IMR-90 (cell line): ENCODE results near the gene FNDC1. TPM values are rescaled to one million over a fixed set of nuclear protein-coding genes. Genes with fewer than 3 reads are reported as not detected.

Source experiments
- ATAC-seq: fragments of 200-7000 bp; cut with Tn5 transposase; 2 replicates; pipeline ENCODE4 v1.9.1; 2020; ENCODE audit warnings: low read depth, mild to moderate bottlenecking, moderate library complexity
- BruUV-seq: library from RNA; stranded (reverse); fragments of 400-500 nt; replicated peaks from 2 replicates; lab custom pipeline; 2021; lab: Mats Ljungman, UMichigan
- CTCF ChIA-PET: fragments of 300-600 bp; formaldehyde crosslinking; extraction: SDS; loops from one replicate; lab custom pipeline; 2021; ENCODE audit warnings: antibody characterized with exemption; lab: Yijun Ruan, JAX
- POLR2A ChIA-PET: fragments of 300-600 bp; sonication (Branson Sonifier 250); formaldehyde crosslinking; loops from one replicate; lab custom pipeline; 2022; ENCODE audit warnings: antibody characterized with exemption; ENCODE audit not compliant: unreplicated experiment; lab: Charles Lee
- DNase-seq: peaks from one replicate; pipeline ENCODE4 v3.0.0; 2013
- H2AFZ ChIP-seq: replicated peaks from 2 replicates; pipeline ENCODE3; 2013; ENCODE audit warnings: low read length, mild to moderate bottlenecking; ENCODE audit not compliant: poor library complexity
- H2AK5ac ChIP-seq: 2 replicates; pipeline ENCODE4 v1.6.1; 2013; ENCODE audit warnings: low read depth, low read length, inconsistent platforms
- H2AK9ac ChIP-seq: replicated peaks from 2 replicates; pipeline ENCODE3; 2013; ENCODE audit warnings: mild to moderate bottlenecking, low read depth, low read length, moderate library complexity; ENCODE audit not compliant: poor library complexity
- H2BK120ac ChIP-seq: 2 replicates; pipeline ENCODE4 v1.6.1; 2013; ENCODE audit warnings: low read depth, low read length, inconsistent platforms
- H2BK15ac ChIP-seq: 3 replicates; pipeline ENCODE4 v1.6.1; 2013; ENCODE audit warnings: low read depth, low read length, inconsistent platforms
- H2BK20ac ChIP-seq: 2 replicates; pipeline ENCODE4 v1.6.1; 2013; ENCODE audit warnings: low read depth, mild to moderate bottlenecking, inconsistent platforms, low read length, moderate library complexity
- H2BK5ac ChIP-seq: 2 replicates; pipeline ENCODE4 v1.6.1; 2013; ENCODE audit warnings: mild to moderate bottlenecking, low read depth, low read length, inconsistent platforms; ENCODE audit not compliant: poor library complexity, severe bottlenecking
- H3K14ac ChIP-seq: replicated peaks from 2 replicates; pipeline ENCODE4 v1.6.1; 2013; ENCODE audit warnings: low read depth, low read length, inconsistent platforms
- H3K18ac ChIP-seq: 2 replicates; pipeline ENCODE4 v1.6.1; 2013; ENCODE audit warnings: low read depth, low read length, control low read depth
- H3K23ac ChIP-seq: 2 replicates; pipeline ENCODE4 v1.6.1; 2013; ENCODE audit warnings: low read depth, low read length, inconsistent platforms
- H3K27ac ChIP-seq: 2 replicates; pipeline ENCODE4 v1.5.1; 2013; ENCODE audit warnings: mild to moderate bottlenecking, control low read depth, low read length; ENCODE audit not compliant: insufficient read depth
- H3K27me3 ChIP-seq: 2 replicates; pipeline ENCODE4 v1.6.1; 2013; ENCODE audit warnings: low read length; ENCODE audit not compliant: control insufficient read depth, insufficient read depth
- H3K36me3 ChIP-seq: 2 replicates; pipeline ENCODE4 v1.6.1; 2013; ENCODE audit warnings: low read length, mixed read lengths; ENCODE audit not compliant: control insufficient read depth, insufficient read depth
- H3K4ac ChIP-seq: 2 replicates; pipeline ENCODE4 v1.6.1; 2013; ENCODE audit warnings: low read depth, low read length, inconsistent platforms
- H3K4me1 ChIP-seq: 2 replicates; pipeline ENCODE4 v1.6.1; 2013; ENCODE audit warnings: low read length, mixed read lengths; ENCODE audit not compliant: control insufficient read depth, insufficient read depth
- H3K4me2 ChIP-seq: 2 replicates; pipeline ENCODE4 v1.6.1; 2013; ENCODE audit warnings: low read depth, mild to moderate bottlenecking, control low read depth, low read length, moderate library complexity
- H3K4me3 ChIP-seq: 2 replicates; pipeline ENCODE4 v1.5.1; 2013; ENCODE audit warnings: low read depth, mild to moderate bottlenecking, control low read depth, low read length, moderate library complexity; ENCODE audit not compliant: insufficient read depth
- H3K56ac ChIP-seq: 2 replicates; pipeline ENCODE4 v1.6.1; 2013; ENCODE audit warnings: low read length, inconsistent platforms; ENCODE audit not compliant: insufficient read depth; ENCODE audit errors: extremely low read depth
- H3K79me1 ChIP-seq, 2 experiments: 2 replicates each; pipeline ENCODE4 v1.6.1; 2013; ENCODE audit warnings: low read length in 2 of 2, inconsistent platforms in 1 of 2, low read depth in 1 of 2
- H3K9ac ChIP-seq: 2 replicates; pipeline ENCODE4 v1.6.1; 2013; ENCODE audit warnings: low read depth, low read length, control low read depth
- H3K9me1 ChIP-seq: 2 replicates; pipeline ENCODE4 v1.6.1; 2013; ENCODE audit warnings: low read length, inconsistent platforms; ENCODE audit not compliant: insufficient read depth
- H3K9me3 ChIP-seq: 2 replicates; pipeline ENCODE4 v1.6.1; 2013; ENCODE audit warnings: low read length; ENCODE audit not compliant: control insufficient read depth, insufficient read depth
- H4K20me1 ChIP-seq: 2 replicates; pipeline ENCODE4 v1.6.1; 2013; ENCODE audit warnings: low read length, inconsistent platforms; ENCODE audit not compliant: insufficient read depth
- H4K5ac ChIP-seq: 2 replicates; pipeline ENCODE4 v1.6.1; 2013; ENCODE audit warnings: mild to moderate bottlenecking, low read depth, low read length, control low read depth
- H4K8ac ChIP-seq, 2 experiments: 2 replicates each; pipeline ENCODE4 v1.6.1; 2013; ENCODE audit warnings: low read depth in 2 of 2, low read length in 2 of 2, control low read depth in 1 of 2, inconsistent platforms in 1 of 2
- H4K91ac ChIP-seq: 2 replicates; pipeline ENCODE4 v1.6.1; 2013; ENCODE audit warnings: low read depth, low read length, inconsistent platforms; ENCODE audit not compliant: insufficient read depth
- BHLHE40 ChIP-seq: fragments of 150-350 bp; IDR thresholded peaks from 2 replicates; pipeline ENCODE4 v1.6.1; 2016; ENCODE audit warnings: mild to moderate bottlenecking, low read depth, low read length
- CEBPB ChIP-seq: IDR thresholded peaks from 2 replicates; pipeline ENCODE4 v1.6.1; 2012; ENCODE audit warnings: low read depth, low read length, improper control_type of control experiment
- CHD1 ChIP-seq: IDR thresholded peaks from 2 replicates; pipeline ENCODE4 v1.6.1; 2012; ENCODE audit warnings: low read depth, low read length, improper control_type of control experiment
- CTCF ChIP-seq: conservative IDR thresholded peaks from 2 replicates; pipeline ENCODE4 v1.5.1; 2012; ENCODE audit warnings: mild to moderate bottlenecking, low read depth, low read length, improper control_type of control experiment
- ELK1 ChIP-seq: fragments of 150-350 bp; IDR thresholded peaks from 2 replicates; pipeline ENCODE4 v1.6.1; 2016; ENCODE audit warnings: low read depth, mild to moderate bottlenecking, low read length, moderate library complexity, borderline replicate concordance
- FOS ChIP-seq: fragments of 150-350 bp; IDR thresholded peaks from 2 replicates; pipeline ENCODE4 v1.6.1; 2016; ENCODE audit warnings: low read depth, low read length
- MAFK ChIP-seq: IDR thresholded peaks from 2 replicates; pipeline ENCODE4 v1.6.1; 2012; ENCODE audit warnings: low read depth, low read length, improper control_type of control experiment
- MAZ ChIP-seq: IDR thresholded peaks from 2 replicates; pipeline ENCODE4 v1.6.1; 2012; ENCODE audit warnings: low read depth, mild to moderate bottlenecking, low read length, improper control_type of control experiment, moderate library complexity, borderline replicate concordance
- MXI1 ChIP-seq: IDR thresholded peaks from 2 replicates; pipeline ENCODE4 v1.6.1; 2012; ENCODE audit warnings: low read depth, mild to moderate bottlenecking, low read length, moderate library complexity, borderline replicate concordance
- NFE2L2 ChIP-seq: fragments of 150-350 bp; IDR thresholded peaks from 2 replicates; pipeline ENCODE4 v1.6.1; 2016; ENCODE audit warnings: low read depth, mild to moderate bottlenecking, low read length
- POLR2A ChIP-seq: IDR thresholded peaks from 2 replicates; pipeline ENCODE4 v1.6.1; 2012; ENCODE audit warnings: mild to moderate bottlenecking, low read depth, low read length
- RAD21 ChIP-seq: IDR thresholded peaks from 2 replicates; pipeline ENCODE4 v1.6.1; 2012; ENCODE audit warnings: low read length, improper control_type of control experiment
- RCOR1 ChIP-seq: IDR thresholded peaks from 2 replicates; pipeline ENCODE4 v1.6.1; 2012; ENCODE audit warnings: mild to moderate bottlenecking, low read length, improper control_type of control experiment; ENCODE audit not compliant: insufficient replicate concordance
- RFX5 ChIP-seq: IDR thresholded peaks from 2 replicates; pipeline ENCODE4 v1.8.0; 2012; ENCODE audit warnings: low read depth, mild to moderate bottlenecking, low read length, moderate library complexity
- SMC3 ChIP-seq: fragments of 150-350 bp; IDR thresholded peaks from 2 replicates; pipeline ENCODE4 v1.6.1; 2016; ENCODE audit warnings: low read depth, mild to moderate bottlenecking, antibody characterized with exemption, low read length, moderate library complexity
- USF2 ChIP-seq: fragments of 150-350 bp; IDR thresholded peaks from 2 replicates; pipeline ENCODE4 v1.6.1; 2017; ENCODE audit warnings: mild to moderate bottlenecking, antibody characterized with exemption, low read length, low read depth
- WGBS, 2 experiments: methylation state at CpG; one replicate each; pipeline versions ENCODE4 v1.1.5 to v1.1.7; 2013; ENCODE audit warnings: missing lambda C conversion rate in 2 of 2; ENCODE audit not compliant: insufficient read length in 1 of 2; ENCODE audit errors: extremely low coverage in 2 of 2; 5-methylcytosine and 5-hydroxymethylcytosine counted together
- dilution Hi-C: fragments of 300-500 bp; cut with HindIII; formaldehyde crosslinking; loops from one replicate; pipeline ENCODE4 v1.14.3; 2018; ENCODE audit warnings: low sequenced_read_pairs; ENCODE audit not compliant: unreplicated experiment
- in situ Hi-C: fragments of 300-500 bp; cut with MboI; formaldehyde crosslinking; loops from 3 replicates; pipeline ENCODE4 v1.14.3; 2019; ENCODE audit warnings: low sequenced_read_pairs, inconsistent platforms, mixed read lengths
- intact Hi-C: fragments of 100-400 bp; cut with micrococcal nuclease; formaldehyde crosslinking; loops from 2 replicates; pipeline ENCODE4 v1.10.0; 2022
- polyA plus RNA-seq, 3 experiments: library from polyadenylated mRNA; depleted of rRNA; stranded (reverse); fragments of >200 nt; gene quantifications; 2 replicates each; pipeline ENCODE4 v1.2.3, GENCODE V29; 2012; ENCODE audit warnings: low replicate concordance in 1 of 3
- total RNA-seq: library from RNA; depleted of rRNA; stranded (reverse); fragments of >200 nt; gene quantifications from 2 replicates; pipeline ENCODE4 v1.2.3, GENCODE V29; 2012

The FNDC1 gene
- total and polyA plus RNA-seq, 2 of the 4 experiments (the other 2 are of a cell fraction): 0.03 TPM; not detected in 1

- H4K20me1 ChIP-seq: no peaks in the 10 kb centered on the region
- no peak overlapping the region for H3K9ac ChIP-seq
- no peak overlapping the region for H2BK5ac ChIP-seq
- no peak overlapping the region for H3K56ac ChIP-seq
- H3K27ac ChIP-seq: no peak overlapping the region
- H3K4me1 ChIP-seq: no peaks in the 10 kb centered on the region
- no peak for DNase-seq
- no peak overlapping the region for H2BK15ac ChIP-seq
- no peak overlapping the region for H4K5ac ChIP-seq
- no peak overlapping the region for H2BK120ac ChIP-seq
- H3K18ac ChIP-seq: no peak overlapping the region
- H3K27me3 ChIP-seq: peaks cover 4% of the 10 kb centered on the region; the same call in 1 of the 2 replicates
- H2AFZ ChIP-seq: no peak overlapping the region
- no CpG with 5 or more reads among the region's 2 CpGs for WGBS, 2 experiments
- TF ChIP-seq RCOR1 (no peak), ELK1 (no peak), RAD21 (no peak), BHLHE40 (no peak), MXI1 (no peak), CEBPB (no peak), CTCF (no peak), NFE2L2 (no peak), MAFK (no peak), CHD1 (no peak), USF2 (no peak), POLR2A (no peak), FOS (no peak), RFX5 (no peak), SMC3 (no peak), MAZ (no peak)
- no peak overlapping the region for H3K4ac ChIP-seq
- H4K91ac ChIP-seq: no peak overlapping the region
- ATAC-seq: no peak
- no peak overlapping the region for H2AK9ac ChIP-seq
- H3K4me3 ChIP-seq: no peak overlapping the region
- no peaks in the 10 kb centered on the region for H3K36me3 ChIP-seq
- H3K9me1 ChIP-seq: no peaks in the 10 kb centered on the region
- H2AK5ac ChIP-seq: no peak overlapping the region
- intact Hi-C loops: no loop called here
- no peaks in the 10 kb centered on the region for H3K9me3 ChIP-seq
- dilution Hi-C loops: no loop called here
- no peak overlapping the region for H3K23ac ChIP-seq
- H3K79me1 ChIP-seq: no peaks in the 10 kb centered on the region
- CTCF ChIA-PET: no interaction called here
- H3K14ac ChIP-seq: no peak overlapping the region
- POLR2A ChIA-PET: no interaction called here
- in situ Hi-C loops: no loop called here
- H3K4me2 ChIP-seq: no peak overlapping the region
- no peak overlapping the region for H4K8ac ChIP-seq
- no peak overlapping the region for H2BK20ac ChIP-seq
- BruUV-seq: no TSS peak
Observed at GRCh38 chr6:159155679-159156078, 13.5 kb upstream of the FNDC1 start.
